GM19238 (cell line): ENCODE data around the gene INO80.
A peak's percentile ranks its signal among the peaks of the same experiment; 100 is the strongest.

Experiments
- DNase-seq: peaks from one replicate; pipeline ENCODE4 v3.0.0; 2011; ENCODE audit warnings: low spot score; ENCODE audit not compliant: insufficient read length

INO80 gene

DNA sequence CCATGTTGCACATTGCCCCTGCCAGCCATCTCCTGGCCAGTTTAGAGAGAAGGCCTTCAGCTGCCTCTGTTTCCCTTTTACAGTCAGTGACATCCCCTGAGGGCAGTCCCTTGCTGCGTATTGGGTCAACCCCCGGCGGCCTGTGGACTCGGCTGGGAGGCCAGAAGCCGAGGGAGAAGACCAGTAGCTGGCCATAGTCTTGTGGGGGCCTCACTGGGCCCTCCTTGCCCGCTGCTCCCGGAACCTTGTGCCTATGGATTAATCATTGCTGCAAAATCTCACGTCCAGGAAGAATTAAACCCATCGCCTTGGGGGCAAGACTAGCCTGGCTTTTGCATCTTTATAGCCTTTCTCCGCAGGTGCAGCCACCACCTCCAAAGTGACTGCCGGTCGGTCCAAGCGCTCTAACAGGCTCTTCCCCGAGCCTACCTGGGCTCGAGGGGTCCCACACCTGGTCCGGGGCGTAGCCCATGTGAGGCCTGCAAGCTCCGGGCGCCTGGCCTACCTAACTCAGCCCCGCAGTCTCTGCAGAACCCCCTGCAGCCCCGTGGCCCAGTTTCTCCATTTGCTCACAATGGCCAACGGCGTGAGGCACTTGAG, 163.7 kb downstream of the INO80 start:
- DNase-seq = no peak

DNA sequence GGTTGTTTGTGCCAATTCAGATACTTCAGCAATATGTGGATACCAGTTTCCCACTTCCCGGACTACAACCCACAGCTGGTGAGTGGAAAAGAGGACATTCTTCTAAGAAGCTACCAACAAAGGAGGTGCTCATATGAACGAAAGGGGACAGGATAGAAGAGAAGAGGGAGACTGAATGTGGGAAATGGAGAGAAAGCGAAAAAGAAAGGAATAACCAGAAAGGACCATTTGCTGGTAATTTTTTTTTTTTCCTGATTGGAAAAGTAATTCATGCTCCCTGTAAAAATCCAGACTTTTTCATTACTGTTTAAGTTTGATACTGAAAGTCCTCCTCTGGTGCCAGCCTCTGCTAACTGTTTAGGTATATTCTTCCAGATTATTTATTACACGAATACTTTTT, 164.3 kb downstream of the INO80 start:
- DNase-seq = no peak

DNA sequence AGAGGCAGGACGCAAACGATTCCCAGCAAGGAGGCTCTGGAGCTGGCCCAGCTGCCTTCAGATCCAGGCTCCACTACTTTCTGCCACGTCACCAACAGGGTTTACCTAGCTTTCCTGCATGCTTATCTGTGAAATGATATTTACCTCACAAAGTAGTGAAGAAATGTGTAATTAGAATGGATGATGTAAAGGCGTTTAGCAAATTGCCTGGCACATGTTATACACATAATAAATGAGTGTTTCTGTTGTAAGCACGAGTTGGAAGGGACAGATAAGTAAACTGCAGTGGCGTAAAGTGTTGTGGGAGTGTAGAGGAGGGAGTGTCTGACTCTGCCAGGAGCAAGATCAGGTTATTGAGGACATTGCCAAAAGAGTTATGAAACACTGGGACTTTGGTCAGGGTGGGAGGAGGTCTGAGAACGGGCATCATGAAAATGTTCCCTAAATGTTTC, 166.3 kb downstream of the INO80 start:
- DNase-seq = no peak

DNA sequence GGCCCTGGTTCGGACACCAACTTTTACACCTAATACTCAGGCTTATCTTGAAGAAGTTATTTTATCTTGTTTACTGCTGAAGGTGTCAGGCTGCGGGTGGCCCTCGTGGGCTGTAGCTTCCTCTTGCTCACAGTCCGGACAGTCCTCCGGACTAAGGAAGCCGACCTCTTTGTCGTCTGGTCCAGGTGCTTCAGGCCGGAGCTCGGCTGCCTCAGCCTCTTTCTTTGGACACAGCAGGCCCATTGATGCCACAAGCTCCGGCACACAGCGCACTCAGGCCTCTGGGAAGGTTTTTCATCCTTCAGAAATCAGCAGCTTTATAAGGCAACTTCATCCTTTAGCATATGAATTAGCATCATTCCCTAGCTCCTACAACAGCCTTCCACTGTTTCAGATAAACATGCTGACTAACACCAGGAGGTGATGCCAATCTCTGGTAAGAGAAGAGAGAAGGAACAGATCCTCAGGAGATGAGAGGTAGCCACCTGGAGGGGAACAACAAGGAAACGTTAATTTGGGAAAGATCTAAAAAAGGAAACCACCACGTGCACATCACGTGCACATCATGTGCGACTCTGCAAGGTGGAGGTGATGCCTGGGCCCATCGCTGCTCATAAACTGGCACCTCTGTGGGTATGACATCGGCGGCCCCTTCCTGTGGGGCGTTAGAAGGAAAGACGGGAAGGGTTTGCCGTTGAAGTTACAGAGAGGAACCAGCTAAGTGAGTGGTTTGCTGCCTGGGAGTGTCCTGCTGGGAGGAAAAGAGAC, 167.2 kb downstream of the INO80 start:
- DNase-seq = no peak

DNA sequence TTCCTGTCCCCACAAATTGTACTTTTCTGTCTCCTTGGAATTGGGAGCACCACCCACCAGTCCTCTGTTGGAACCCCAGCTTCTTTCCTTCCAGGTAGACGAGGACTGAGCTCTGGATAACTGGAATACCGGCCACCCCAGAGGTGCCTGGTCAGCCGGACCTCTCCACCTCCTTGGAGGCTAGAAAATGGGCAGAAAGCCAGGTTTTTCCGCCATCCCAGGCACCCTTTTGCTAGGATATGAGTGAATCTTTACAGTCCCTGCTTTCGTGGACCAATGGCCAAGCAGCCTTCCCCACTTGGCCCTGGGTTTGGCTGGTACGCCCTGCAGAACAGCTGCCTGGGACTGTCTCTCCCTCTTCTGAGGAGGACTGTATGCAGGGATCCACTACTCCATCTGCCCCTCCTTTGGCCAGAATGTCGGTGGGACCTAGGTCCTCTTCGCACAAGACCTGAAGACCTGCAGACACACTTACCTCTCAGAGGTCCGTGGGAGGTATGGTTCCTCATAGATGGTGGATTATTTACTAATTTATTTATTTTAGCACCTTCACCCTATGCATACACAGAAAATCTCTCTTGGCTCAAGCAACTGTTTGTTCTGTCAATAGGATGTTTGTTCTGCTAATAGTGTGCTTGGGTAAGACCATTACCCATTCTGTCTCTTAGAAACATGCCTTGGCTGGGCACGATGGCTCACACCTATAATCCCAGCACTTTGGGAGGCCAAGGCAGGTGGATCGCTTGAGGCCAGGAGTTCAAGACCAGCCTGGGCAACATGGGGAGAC, 171.4 kb downstream of the INO80 start:
- DNase-seq = no peak

DNA sequence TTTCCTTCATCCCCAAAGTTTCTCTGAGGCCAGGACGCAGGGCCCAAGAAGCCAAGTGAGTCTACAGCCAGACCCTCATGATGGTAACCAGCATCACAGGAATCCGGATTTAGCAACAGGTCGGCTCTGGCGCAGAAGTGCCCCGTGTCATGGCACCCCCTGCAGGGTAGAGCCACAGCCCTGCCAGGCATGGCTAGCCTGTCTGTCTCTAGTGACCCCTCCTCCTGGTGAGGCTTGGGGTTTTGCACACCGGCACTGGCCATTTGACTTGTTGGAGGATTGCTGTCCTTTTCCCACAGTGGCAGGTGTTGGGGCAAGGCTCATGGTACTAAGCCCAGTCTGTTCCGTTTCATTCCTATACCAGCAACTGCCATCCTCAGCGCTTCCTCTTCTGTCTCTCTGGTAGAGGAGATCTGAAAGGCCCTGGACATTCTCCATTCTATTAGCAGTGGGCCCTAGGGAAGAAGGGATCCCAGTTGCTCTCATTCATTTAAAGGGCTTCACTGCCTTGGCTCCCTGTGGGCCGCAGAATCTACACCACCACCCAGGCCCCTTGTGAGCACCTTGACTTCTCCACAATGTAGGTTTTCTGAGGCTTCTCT, 172.2 kb downstream of the INO80 start:
- DNase-seq = no peak

DNA sequence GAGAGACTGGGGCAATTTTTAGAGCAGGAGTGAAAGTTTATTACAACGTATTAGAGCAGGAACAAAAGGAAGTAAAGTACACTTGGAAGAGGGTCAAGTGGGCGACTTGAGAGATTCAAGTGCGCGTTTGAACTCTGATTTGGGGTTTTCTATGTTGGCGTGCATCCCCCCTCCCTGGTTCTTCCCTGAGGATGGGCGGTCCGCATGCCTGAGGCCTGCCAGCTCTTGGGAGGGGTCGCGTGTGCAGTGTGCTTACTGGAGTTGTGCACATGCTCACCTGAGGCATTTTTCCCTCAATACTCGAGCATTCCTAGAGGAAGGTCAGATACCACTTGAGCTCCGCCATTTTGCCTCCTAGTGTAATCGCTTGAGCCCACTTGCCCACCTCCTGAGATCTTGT, 173.2 kb downstream of the INO80 start:
- DNase-seq = no peak

DNA sequence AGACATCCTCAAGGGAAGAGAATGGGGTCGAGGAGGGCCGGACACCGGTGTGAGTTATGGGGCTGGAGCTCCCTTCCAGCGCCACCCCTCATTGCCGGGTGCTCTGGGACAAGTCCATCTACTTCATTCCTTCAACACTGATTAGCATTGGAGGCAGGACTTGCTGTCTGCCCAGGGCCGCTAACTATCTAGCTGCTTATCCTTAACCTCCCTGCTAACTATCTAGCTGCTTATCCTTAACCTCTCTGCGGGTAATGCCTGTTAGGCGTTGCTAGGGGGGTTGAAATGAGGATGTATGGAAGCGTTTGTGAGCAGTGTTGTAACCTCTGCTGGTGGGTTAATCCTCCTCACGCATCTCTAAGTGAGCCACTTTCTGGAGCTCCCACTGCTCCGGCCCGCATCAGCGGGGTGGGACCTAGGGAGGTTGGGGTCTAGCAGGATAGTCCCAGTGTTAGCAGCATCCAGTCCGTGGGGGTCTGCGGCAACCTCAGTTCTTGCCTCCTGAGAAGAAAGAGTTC, 173.7 kb downstream of the INO80 start:
- DNase-seq = no peak

DNA sequence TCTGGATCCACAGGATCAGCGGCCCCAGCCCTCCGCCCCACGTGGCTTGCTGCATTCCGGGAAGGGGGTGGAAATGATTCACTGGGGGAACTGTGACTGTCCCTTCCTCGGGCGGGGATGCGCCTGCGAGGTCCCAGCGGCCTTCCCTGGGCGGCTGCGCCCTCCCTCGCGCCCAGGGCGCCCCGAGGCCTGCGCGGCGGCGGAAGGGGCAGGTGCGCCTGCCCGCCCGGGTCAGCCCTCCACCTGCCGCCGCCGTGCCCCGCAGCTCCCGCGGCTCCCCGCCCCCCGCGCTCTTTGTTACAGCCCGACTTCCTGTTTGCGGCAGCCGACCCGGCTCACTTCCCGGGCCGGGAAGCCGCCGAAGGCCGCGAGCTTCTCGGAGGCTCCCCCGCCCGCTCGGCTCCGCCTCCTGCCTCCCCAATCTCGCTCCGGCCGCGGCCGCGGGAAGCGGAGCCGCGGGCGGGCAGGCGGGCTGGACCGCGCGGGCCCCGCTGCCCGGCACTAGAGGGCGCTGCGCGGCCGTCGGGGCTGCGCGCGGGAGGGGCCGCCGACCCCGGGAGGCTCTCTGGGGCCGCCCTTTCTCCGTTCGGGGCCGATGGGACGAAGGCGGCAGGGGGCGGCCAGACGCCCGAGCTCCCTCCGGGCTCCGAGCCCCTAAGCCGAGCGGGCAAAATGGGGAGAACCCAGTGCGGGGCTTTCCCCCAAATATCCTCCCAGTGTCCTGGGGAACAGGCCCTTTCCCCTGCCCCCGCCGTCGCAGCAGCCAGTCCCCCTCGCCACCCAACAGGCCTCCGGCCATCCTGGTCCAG, 174.3 kb downstream of the INO80 start:
- peak; percentile 91 for DNase-seq

DNA sequence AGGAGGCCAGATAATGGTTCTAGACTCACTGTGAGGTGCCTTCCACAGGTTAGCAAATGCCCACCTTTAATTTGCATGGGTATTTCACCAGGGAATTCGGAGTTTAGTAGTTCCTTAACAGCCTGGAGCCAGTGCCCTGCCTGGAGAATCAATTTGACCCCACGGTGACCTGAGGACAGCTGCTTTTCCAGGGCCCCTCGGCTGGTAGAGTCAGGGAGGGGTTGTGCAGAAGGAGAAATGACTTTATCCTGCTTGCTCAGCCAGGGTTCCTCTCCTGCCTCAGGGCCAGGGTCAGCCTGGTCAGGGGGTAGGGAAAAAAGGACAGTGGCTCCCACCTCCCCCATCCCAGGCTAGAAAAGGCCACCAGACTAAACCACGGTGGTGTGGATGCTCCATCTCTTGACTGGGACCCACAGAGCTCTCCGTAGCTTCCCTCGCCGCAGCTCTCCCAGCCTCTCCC, 175.0 kb downstream of the INO80 start:
- no peak for DNase-seq

DNA sequence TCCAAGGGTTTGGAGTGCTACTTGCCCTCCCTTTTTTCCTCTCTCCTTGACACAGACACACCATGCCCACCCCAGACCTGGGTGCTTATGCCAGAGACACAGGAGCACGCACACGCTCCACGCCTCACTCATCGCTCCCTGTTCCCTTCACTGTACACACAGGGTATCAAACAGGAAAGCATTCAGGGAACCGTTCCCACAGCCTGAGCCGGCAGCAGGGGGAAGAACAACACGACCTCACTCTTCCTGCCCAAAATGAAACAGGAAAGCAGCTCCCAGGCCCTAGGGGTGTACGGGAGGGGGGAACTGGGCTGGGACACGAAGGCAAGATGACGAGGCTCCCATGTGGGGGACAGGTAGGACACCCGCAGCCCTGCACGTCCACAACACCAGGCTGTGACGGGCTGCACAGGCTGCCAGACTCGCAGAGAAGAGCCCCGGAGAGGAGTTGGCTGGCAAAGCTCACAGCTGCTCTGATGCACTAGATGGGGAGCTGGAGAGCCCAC, 175.7 kb downstream of the INO80 start:
- DNase-seq = no peak

DNA sequence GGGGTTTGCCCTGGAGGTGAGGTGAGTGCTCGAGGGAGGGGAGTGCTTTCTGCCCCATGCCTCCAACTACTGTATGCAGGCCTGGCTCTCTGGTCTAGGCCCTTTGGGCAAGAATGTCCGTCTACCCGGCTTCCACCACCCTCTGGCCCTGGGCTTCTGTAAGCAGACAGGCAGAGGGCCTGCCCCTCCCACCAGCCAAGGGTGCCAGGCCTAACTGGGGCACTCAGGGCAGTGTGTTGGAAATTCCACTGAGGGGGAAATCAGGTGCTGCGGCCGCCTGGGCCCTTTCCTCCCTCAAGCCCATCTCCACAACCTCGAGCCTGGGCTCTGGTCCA, 177.6 kb downstream of the INO80 start:
- no peak for DNase-seq

DNA sequence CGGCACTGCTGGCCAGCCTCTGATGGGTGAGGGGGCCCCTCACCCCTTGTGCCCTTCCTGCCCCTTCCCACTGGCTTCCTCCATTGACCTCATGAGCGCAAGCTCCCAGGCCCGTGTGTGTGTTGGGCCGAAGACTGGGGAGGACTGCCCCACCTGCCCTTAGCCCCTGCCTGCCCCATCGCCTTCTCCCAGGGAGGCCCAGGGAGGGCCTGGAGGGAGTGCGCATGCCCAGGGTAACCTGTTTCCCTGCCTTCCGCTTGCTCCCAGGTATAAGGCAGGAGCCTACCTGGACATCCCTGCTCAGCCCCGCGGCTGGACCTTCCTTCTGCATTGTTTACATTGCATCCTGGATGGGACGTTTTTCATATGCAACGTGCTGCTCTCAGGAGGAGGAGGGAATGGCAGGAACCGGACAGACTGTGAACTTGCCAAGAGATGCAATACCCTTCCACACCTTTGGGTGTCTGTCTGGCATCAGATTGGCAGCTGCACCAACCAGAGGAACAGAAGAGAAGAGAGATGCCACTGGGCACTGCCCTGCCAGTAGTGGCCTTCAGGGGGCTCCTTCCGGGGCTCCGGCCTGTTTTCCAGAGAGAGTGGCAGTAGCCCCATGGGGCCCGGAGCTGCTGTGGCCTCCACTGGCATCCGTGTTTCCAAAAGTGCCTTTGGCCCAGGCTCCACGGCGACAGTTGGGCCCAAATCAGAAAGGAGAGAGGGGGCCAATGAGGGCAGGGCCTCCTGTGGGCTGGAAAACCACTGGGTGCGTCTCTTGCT, 178.1 kb downstream of the INO80 start:
- DNase-seq = no peak

DNA sequence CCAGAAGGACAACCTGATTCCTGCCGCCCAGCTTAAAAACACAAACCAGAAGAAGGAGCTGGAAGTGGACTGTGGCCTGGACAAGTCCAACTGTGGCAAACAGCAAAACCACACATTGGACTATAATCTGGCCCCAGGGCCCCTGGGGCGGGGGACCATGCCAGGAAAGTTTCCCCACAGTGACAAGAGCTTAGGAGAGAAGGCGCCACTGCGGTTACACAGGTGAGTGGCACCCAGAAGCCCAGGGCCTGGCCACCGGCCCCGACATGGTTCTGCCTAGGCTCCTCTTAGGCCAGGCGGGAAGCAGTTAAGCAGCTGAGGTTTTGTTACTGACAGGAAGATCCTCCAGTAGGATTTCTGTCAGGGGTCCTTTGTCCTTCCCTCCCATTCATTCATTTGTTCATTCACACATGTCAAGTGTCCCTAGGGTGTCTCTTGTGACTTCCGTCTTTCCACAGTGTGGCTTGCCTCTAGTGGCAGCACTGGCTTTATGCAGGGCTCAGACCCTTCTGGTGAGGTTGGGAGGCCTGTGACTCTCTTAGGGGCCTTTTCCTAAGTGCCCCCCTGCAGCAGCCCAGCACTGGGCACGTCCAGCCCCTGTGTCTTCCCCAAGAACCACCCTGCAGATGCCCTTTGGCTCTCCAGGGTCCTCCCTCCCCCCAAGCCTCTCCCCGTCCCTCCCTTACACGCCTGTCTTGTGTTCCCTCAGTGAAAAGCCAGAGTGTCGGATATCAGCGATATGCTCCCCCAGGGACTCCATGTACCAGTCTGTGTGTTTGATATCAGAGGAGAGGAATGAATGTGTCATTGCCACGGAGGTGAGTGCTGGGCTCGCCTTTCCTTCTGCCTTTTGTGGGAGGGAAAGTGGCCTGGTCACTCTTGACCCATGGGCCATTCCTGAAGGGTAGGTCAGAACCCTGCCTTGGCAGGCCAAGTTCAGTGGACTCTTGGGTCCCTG, 179.1 kb downstream of the INO80 start:
- no peak for DNase-seq

DNA sequence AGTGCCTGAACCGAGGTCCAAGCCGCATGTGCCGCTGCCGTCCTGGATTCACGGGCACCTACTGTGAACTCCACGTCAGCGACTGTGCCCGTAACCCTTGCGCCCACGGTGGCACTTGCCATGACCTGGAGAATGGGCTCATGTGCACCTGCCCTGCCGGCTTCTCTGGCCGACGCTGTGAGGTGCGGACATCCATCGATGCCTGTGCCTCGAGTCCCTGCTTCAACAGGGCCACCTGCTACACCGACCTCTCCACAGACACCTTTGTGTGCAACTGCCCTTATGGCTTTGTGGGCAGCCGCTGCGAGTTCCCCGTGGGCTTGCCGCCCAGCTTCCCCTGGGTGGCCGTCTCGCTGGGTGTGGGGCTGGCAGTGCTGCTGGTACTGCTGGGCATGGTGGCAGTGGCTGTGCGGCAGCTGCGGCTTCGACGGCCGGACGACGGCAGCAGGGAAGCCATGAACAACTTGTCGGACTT, 179.8 kb downstream of the INO80 start:
- no peak for DNase-seq

DNA sequence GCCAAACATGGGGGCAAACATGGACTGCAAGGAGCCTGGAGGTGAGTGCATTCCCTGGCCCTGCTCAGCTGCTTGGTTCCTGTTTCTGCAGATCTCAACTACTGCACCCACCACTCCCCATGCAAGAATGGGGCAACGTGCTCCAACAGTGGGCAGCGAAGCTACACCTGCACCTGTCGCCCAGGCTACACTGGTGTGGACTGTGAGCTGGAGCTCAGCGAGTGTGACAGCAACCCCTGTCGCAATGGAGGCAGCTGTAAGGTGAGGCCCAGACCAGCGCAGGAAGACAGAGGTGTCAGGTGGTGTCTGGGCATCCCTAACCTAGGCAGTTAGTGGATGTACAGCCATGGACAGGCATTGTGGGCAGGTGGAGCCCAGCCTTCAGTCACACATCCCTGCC, 181.6 kb downstream of the INO80 start:
- DNase-seq = no peak

DNA sequence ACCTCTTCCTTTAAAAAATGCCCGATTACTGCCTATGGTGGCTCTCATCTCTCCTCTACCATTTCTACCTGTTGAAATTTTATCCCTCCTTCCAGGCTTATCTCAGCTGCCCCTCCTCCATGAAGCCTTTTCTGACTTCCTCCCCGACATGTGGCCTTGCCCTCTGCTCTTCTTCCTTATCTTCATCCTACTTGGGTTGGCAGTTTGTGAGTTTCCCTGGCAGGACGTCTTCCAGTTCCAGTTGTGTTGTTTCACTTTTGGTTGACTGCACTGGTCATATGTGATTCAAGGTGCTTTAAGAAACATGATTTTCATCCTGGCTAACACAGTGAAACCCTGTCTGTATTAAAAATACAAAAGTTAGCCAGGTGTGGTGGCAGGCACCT, 182.6 kb downstream of the INO80 start:
- no peak for DNase-seq

DNA sequence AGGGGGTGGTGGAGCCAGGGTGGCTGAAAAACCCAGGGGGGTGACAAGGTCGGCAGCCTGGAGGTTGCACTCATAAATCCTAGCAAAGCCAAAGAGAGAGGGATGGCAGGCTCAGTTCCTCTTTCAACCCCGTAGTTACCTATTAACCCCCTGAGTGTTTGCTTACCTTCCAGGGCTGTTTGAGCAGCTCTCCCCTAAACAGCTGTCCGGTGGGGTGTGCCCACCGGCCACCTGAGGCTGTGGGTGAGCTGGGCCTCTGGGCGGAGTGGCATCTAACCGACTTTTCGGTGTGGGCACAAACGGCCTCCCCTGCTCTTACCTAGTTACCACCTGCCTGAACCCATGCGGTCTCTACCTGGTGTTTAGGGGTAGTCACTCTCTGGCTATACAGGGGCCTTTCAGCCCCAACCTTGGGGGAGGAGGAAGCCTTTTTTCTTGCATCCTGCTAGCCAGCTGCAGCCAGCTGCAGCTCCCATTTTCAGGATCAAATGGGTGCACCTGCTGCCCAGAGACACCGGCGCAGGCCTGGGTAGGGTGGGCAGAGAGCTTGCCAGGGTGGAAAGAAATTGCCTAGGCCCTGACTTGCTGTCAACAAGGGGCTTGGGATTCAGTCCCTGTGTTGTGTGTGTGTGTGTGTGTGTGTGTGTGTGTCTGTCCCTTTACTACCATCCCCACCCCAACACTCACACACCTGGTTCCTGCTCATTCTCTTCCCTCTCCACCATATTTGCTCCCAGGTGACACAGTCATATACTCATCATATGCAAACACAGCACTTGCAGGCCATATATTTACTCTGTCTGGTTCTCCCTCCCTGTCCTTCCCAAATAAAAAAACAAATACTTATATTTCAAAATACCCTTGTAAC, 183.2 kb downstream of the INO80 start:
- DNase-seq = no peak
